H1 (cell line): ENCODE measurements around the gene CHPT1. TPM values are rescaled to one million over a fixed set of nuclear protein-coding genes. Genes with fewer than 3 reads are reported as not detected.

Source experiments
- CTCF ChIA-PET: fragments of 300-600 bp; sonication (Branson Sonifier 250); formaldehyde crosslinking; loops from one replicate; lab custom pipeline; 2021; ENCODE audit not compliant: partially characterized antibody; lab: Charles Lee
- POLR2A ChIA-PET: fragments of 300-600 bp; sonication (Branson Sonifier 250); formaldehyde crosslinking; loops from one replicate; lab custom pipeline; 2021; ENCODE audit warnings: inconsistent platforms; ENCODE audit not compliant: partially characterized antibody; lab: Charles Lee
- DNase-seq, 2 experiments: peaks; one replicate each; pipeline versions ENCODE4 v3.0.0 to v3.0.0-alpha.2; 2010 to 2022; ENCODE audit warnings: low spot score in 2 of 2, low read depth in 1 of 2, mixed read lengths in 1 of 2
- FAIRE-seq: peaks from 2 replicates; lab custom pipeline; 2011; peaks lifted over from hg19 to GRCh38; lab: Jason Lieb, UNC
- H2AFZ ChIP-seq: 2 replicates; pipeline ENCODE4 v1.8.1; 2012; ENCODE audit warnings: low read length, inconsistent platforms
- H2AK5ac ChIP-seq: 2 replicates; pipeline ENCODE4 v1.6.1; 2013; ENCODE audit warnings: low read depth, low read length
- H2BK120ac ChIP-seq: replicated peaks from 2 replicates; pipeline ENCODE3; 2013; ENCODE audit warnings: low read depth, low read length, inconsistent platforms
- H2BK12ac ChIP-seq: 2 replicates; pipeline ENCODE4 v1.6.1; 2013; ENCODE audit warnings: low read depth, low read length
- H2BK15ac ChIP-seq: 2 replicates; pipeline ENCODE4 v1.6.1; 2013; ENCODE audit warnings: low read length
- H2BK20ac ChIP-seq: 2 replicates; pipeline ENCODE4 v1.6.1; 2013; ENCODE audit warnings: low read length
- H2BK5ac ChIP-seq: 2 replicates; pipeline ENCODE4 v1.6.1; 2013; ENCODE audit warnings: low read depth, low read length
- H3K14ac ChIP-seq: 2 replicates; pipeline ENCODE4 v1.6.1; 2013; ENCODE audit warnings: inconsistent platforms; ENCODE audit not compliant: insufficient read length
- H3K18ac ChIP-seq: 2 replicates; pipeline ENCODE4 v1.6.1; 2013; ENCODE audit warnings: low read length; ENCODE audit errors: extremely low read depth
- H3K23ac ChIP-seq: 2 replicates; pipeline ENCODE4 v1.6.1; 2013; ENCODE audit warnings: inconsistent platforms; ENCODE audit not compliant: insufficient read length
- H3K23me2 ChIP-seq: 2 replicates; pipeline ENCODE4 v1.6.1; 2013; ENCODE audit warnings: low read depth, low read length
- H3K27ac ChIP-seq: 2 replicates; pipeline ENCODE4 v1.6.1; 2011; ENCODE audit warnings: low read depth, low read length, inconsistent platforms
- H3K27me3 ChIP-seq, 4 experiments: replicated peaks in 1 of 4; 1 replicate in 1 of 4; 2 replicates in 3 of 4; pipeline versions ENCODE4 v1.6.1 to v1.8.1; 2011 to 2013; ENCODE audit warnings: low read length in 3 of 4, mild to moderate bottlenecking in 3 of 4, inconsistent platforms in 2 of 4, mixed read lengths in 2 of 4, moderate library complexity in 1 of 4; ENCODE audit not compliant: control insufficient read depth in 3 of 4, insufficient read depth in 3 of 4; ENCODE audit errors: extremely low read depth in 1 of 4
- H3K36me3 ChIP-seq, 4 experiments: 2 replicates each; pipeline versions ENCODE4 v1.6.1 to v1.8.1; 2011 to 2013; ENCODE audit warnings: mild to moderate bottlenecking in 4 of 4, low read length in 3 of 4, moderate library complexity in 2 of 4, control low read depth in 1 of 4, inconsistent platforms in 1 of 4; ENCODE audit not compliant: insufficient read depth in 4 of 4, control insufficient read depth in 2 of 4
- H3K4ac ChIP-seq: replicated peaks from 2 replicates; pipeline ENCODE3; 2013; ENCODE audit warnings: low read length, low read depth, mixed read lengths, inconsistent platforms; ENCODE audit not compliant: insufficient read length
- H3K4me1 ChIP-seq, 4 experiments: replicated peaks in 1 of 4; 1 replicate in 1 of 4; 2 replicates in 3 of 4; pipeline versions ENCODE4 v1.6.1 to v1.8.1; 2011 to 2013; ENCODE audit warnings: low read length in 3 of 4, inconsistent platforms in 2 of 4, mixed read lengths in 1 of 4; ENCODE audit not compliant: insufficient read depth in 4 of 4, control insufficient read depth in 3 of 4
- H3K4me2 ChIP-seq, 2 experiments: 2 replicates each; pipeline versions ENCODE4 v1.6.1 to v1.8.1; 2011 to 2013; ENCODE audit warnings: low read depth in 2 of 2, low read length in 2 of 2, control low read depth in 1 of 2, inconsistent platforms in 1 of 2, mild to moderate bottlenecking in 1 of 2; ENCODE audit not compliant: insufficient read depth in 1 of 2
- H3K4me3 ChIP-seq, 4 experiments: fragments of 200-600, 300-600 bp in 1 of 4; sonication (generic), shearing (Covaris generic), sonication (Bioruptor Twin) in 1 of 4; 2 replicates each; pipeline versions ENCODE4 v1.5.1 to v1.8.1; 2011 to 2016; ENCODE audit warnings: low read length in 4 of 4, low read depth in 3 of 4, control low read depth in 2 of 4, inconsistent platforms in 2 of 4, mild to moderate bottlenecking in 2 of 4, mixed read lengths in 1 of 4, moderate library complexity in 1 of 4; ENCODE audit not compliant: insufficient read depth in 2 of 4; ENCODE audit errors: extremely low read depth in 1 of 4
- H3K56ac ChIP-seq: replicated peaks from 2 replicates; pipeline ENCODE3; 2013; ENCODE audit warnings: low read depth, mild to moderate bottlenecking, mixed read lengths, low read length, inconsistent platforms; ENCODE audit not compliant: insufficient read length
- H3K79me1 ChIP-seq: 2 replicates; pipeline ENCODE4 v1.6.1; 2013; ENCODE audit warnings: low read depth, low read length, control low read depth
- H3K79me2 ChIP-seq, 2 experiments: 2 replicates each; pipeline versions ENCODE4 v1.6.1 to v1.8.1; 2012 to 2013; ENCODE audit warnings: low read length in 2 of 2, mild to moderate bottlenecking in 2 of 2, inconsistent platforms in 1 of 2; ENCODE audit not compliant: insufficient read depth in 2 of 2, control insufficient read depth in 1 of 2
- H3K9ac ChIP-seq, 4 experiments: replicated peaks in 1 of 4; 1 replicate in 1 of 4; 2 replicates in 3 of 4; pipeline versions ENCODE4 v1.6.1 to v1.8.1; 2011 to 2013; ENCODE audit warnings: low read depth in 3 of 4, low read length in 3 of 4, control low read depth in 2 of 4, mild to moderate bottlenecking in 2 of 4, moderate library complexity in 2 of 4, inconsistent platforms in 1 of 4; ENCODE audit errors: extremely low read depth in 1 of 4
- H3K9me3 ChIP-seq, 2 experiments: 2 replicates each; pipeline versions ENCODE4 v1.6.1 to v1.8.1; 2012 to 2013; ENCODE audit warnings: mild to moderate bottlenecking in 2 of 2, moderate library complexity in 2 of 2, control low read depth in 1 of 2, inconsistent platforms in 1 of 2, low read depth in 1 of 2, low read length in 1 of 2, mixed read lengths in 1 of 2; ENCODE audit not compliant: insufficient read depth in 2 of 2
- H4K20me1 ChIP-seq, 2 experiments: replicated peaks in 1 of 2; 2 replicates each; pipeline versions ENCODE3 to v1.8.1; 2011 to 2013; ENCODE audit warnings: inconsistent platforms in 2 of 2, low read length in 2 of 2, mild to moderate bottlenecking in 1 of 2; ENCODE audit not compliant: insufficient read depth in 2 of 2, control insufficient read depth in 1 of 2
- H4K5ac ChIP-seq: 2 replicates; pipeline ENCODE4 v1.6.1; 2013; ENCODE audit warnings: low read length, low read depth, mixed read lengths, inconsistent platforms; ENCODE audit not compliant: insufficient read length
- H4K8ac ChIP-seq: 2 replicates; pipeline ENCODE4 v1.8.0; 2013; ENCODE audit warnings: mild to moderate bottlenecking, moderate library complexity, low read length, inconsistent platforms; ENCODE audit not compliant: insufficient read depth; ENCODE audit errors: extremely low read depth
- H4K91ac ChIP-seq: replicated peaks from 2 replicates; pipeline ENCODE3; 2013; ENCODE audit warnings: low read length, mixed read lengths, inconsistent platforms; ENCODE audit not compliant: insufficient read length
- CREB1 ChIP-seq: IDR thresholded peaks from 2 replicates; pipeline ENCODE4 v1.6.1; 2012; ENCODE audit warnings: inconsistent platforms
- HDAC6 ChIP-seq: IDR thresholded peaks from one replicate; pipeline ENCODE4 v1.7.1; 2012; ENCODE audit warnings: low read depth, mild to moderate bottlenecking, inconsistent platforms, low read length, moderate library complexity
- TBP ChIP-seq: IDR thresholded peaks from 2 replicates; pipeline ENCODE4 v1.6.1; 2011; ENCODE audit warnings: low read depth, low read length, improper control_type of control experiment
- WGBS, 2 experiments: shearing (Covaris generic) in 1 of 2; methylation state at CpG; one replicate each; pipeline versions ENCODE4 v1.1.6 to v1.1.7; 2013 to 2015; ENCODE audit warnings: low lambda C conversion rate in 2 of 2, mixed read lengths in 2 of 2, inconsistent platforms in 1 of 2, low coverage in 1 of 2, missing lambda C conversion rate in 1 of 2; ENCODE audit not compliant: insufficient replicate concordance in 2 of 2, insufficient coverage in 1 of 2, insufficient read length in 1 of 2; ENCODE audit errors: extremely low coverage in 1 of 2, missing lambda C conversion rate in 1 of 2; 5-methylcytosine and 5-hydroxymethylcytosine counted together
- polyA plus RNA-seq, 7 experiments: library from polyadenylated mRNA; depleted of rRNA in 3 of 7; stranded (reverse) in 5 of 7; unstranded in 2 of 7; fragments of >200 nt in 5 of 7; fragments of 200-250 nt in 2 of 7; gene quantifications; 1 replicate in 5 of 7; 2 replicates in 1 of 7; 4 replicates in 1 of 7; pipeline versions ENCODE4 v1.2.1 to v1.2.3, GENCODE V29; 2011 to 2013; ENCODE audit warnings: missing spikeins in 2 of 7, mixed read lengths in 2 of 7
- total RNA-seq: library from RNA; stranded (reverse); fragmentation: NEBNext Ultra II Directional; extraction: Animal tissue kit (Norgen Biotek cat#: 25700); gene quantifications from 2 replicates; pipeline ENCODE4 v1.2.1, GENCODE V29; 2021

The CHPT1 gene
- total and polyA plus RNA-seq, 2 of the 8 experiments (the other 6 are each of a cell fraction or from before 2014, with no cell fraction given): 13.3 to 22.5 TPM

- H3K4ac ChIP-seq: peak overlapping the region; percentile 21
- no peaks in the 10 kb centered on the region for H4K20me1 ChIP-seq
- H2AFZ ChIP-seq: no peak overlapping the region
- no peak overlapping the region for H2BK120ac ChIP-seq
- no peak overlapping the region for H2BK5ac ChIP-seq
- H3K14ac ChIP-seq: no peak overlapping the region
- no peak overlapping the region for H4K91ac ChIP-seq
- H2AK5ac ChIP-seq: no peak overlapping the region
- TF ChIP-seq CREB1: no peak
- no peak for TF ChIP-seq TBP
- TF ChIP-seq HDAC6: no peak
- TF ChIP-seq, all 59 proteins: peak for 0
- peak overlapping the region; percentile 86 to 89; a peak in 3 of 4 replicates for H3K4me2 ChIP-seq
- ChIA-PET CTCF (interaction anchor here (0.6 to 1.5 kb wide), 5 partner anchors 9 to 130 kb away, joined by 3 to 6 read pairs (median 3); no protein-coding TSS in a partner anchor), POLR2A (no interaction called here)
- H2BK20ac ChIP-seq: no peak overlapping the region
- H2BK15ac ChIP-seq: no peak overlapping the region
- DNase-seq (no peak), FAIRE-seq (no peak)
- peaks cover 11% of the 10 kb centered on the region; the same call in 1 of the 2 replicates for H3K23me2 ChIP-seq
- 0 out of 4 replicates have a peak, but pooled peaks cover 0 to 10% of the 10 kb centered on the region in 2 experiments for H3K79me2 ChIP-seq
- no peak overlapping the region for H3K9ac ChIP-seq
- H3K18ac ChIP-seq: no peak overlapping the region
- H3K23ac ChIP-seq: no peak overlapping the region
- H3K79me1 ChIP-seq: no peaks in the 10 kb centered on the region
- peaks cover 2 to 18% (median 12%) of the 10 kb centered on the region in 4 experiments for H3K27me3 ChIP-seq
- H3K36me3 ChIP-seq: no peaks in the 10 kb centered on the region
- no peak overlapping the region for H4K5ac ChIP-seq
- no peaks in the 10 kb centered on the region for H3K9me3 ChIP-seq
- 86% methylated on average over 12 of the region's 12 CpGs; no CpG with 5 or more reads in 1 of the 2 experiments for WGBS, 2 experiments
- H3K56ac ChIP-seq: no peak overlapping the region
- no peak overlapping the region for H2BK12ac ChIP-seq
- H3K4me1 ChIP-seq: peaks cover 2 to 6% (median 3%) of the 10 kb centered on the region in 4 experiments; a peak in 5 of 7 replicates
- no peak overlapping the region for H3K27ac ChIP-seq
- H3K4me3 ChIP-seq: peak overlapping the region in 3 of 4 experiments; percentile 62 to 70 (median 63); a peak in 4 of 8 replicates
- H4K8ac ChIP-seq: no peak overlapping the region
These were observed 1.4 kb downstream of the CHPT1 start for GRCh38 chr12:101698800-101699347.
